Mucosa of descending colon (tissue), 3 donors: ENCODE measurements around the gene FBXL12. TPM values are rescaled to one million over a fixed set of nuclear protein-coding genes. Genes with fewer than 3 reads are reported as not detected.

Experiments
- ATAC-seq: fragments of 200-7000 bp; cut with Tn5 transposase; one replicate; pipeline ENCODE4 v1.9.1; 2020; ENCODE audit warnings: mild to moderate bottlenecking, moderate library complexity
- DNase-seq, 3 donors: peaks; one replicate each; pipeline ENCODE4 v3.0.0-alpha.2; 2020
- H3K36me3 ChIP-seq: fragments of 200-600 bp; one replicate; pipeline ENCODE4 v1.8.0; 2021; ENCODE audit warnings: low read depth, mild to moderate bottlenecking
- H3K4me1 ChIP-seq: fragments of 200-600 bp; one replicate; pipeline ENCODE4 v1.8.0; 2021; ENCODE audit warnings: low read depth, mild to moderate bottlenecking
- H3K4me3 ChIP-seq: fragments of 200-600 bp; one replicate; pipeline ENCODE4 v1.8.0; 2021; ENCODE audit warnings: mild to moderate bottlenecking
- H3K9me3 ChIP-seq: fragments of 200-600 bp; one replicate; pipeline ENCODE4 v1.8.0; 2021; ENCODE audit warnings: mild to moderate bottlenecking
- CTCF ChIP-seq: fragments of 200-600 bp; IDR thresholded peaks from one replicate; pipeline ENCODE4 v1.8.0; 2022; ENCODE audit warnings: antibody characterized with exemption, mild to moderate bottlenecking
- intact Hi-C, 2 donors: fragments of 100-400 bp; cut with DNase I in 1 of 2; cut with micrococcal nuclease in 1 of 2; formaldehyde crosslinking; loops; one replicate each; pipeline versions ENCODE4 v1.11.0 to v1.11.1; 2022; cut with DNase I, micrococcal nuclease
- total RNA-seq, 3 donors: library from RNA; stranded (reverse); fragmentation: NEBNext Ultra II Directional in 2 of 3; extraction: Animal tissue kit (Norgen Biotek cat#: 25700) in 2 of 3; gene quantifications; one replicate each; pipeline versions ENCODE4 v1.2.1 to v1.2.4, GENCODE V29; 2021 to 2023
- donor health status: DM: no; HTN: no; CAD: no; lungs with moderate emphysema.
- donor health status: DM: no; HTN: no; CAD: no.
- donor health status: DM: no; HTN: yes; CAD: no.

FBXL12 gene
- total RNA-seq, 3 donors from 2014 or later = 25.7 to 36.1 (median 31.3) TPM

GRCh38 chr19:9806803-9807202 lies 12.1 kb downstream of the FBXL12 start:
- Histone ChIP-seq H3K4me1 (peaks cover 2% of the 10 kb centered on the region), H3K36me3 (peaks cover 11% of the 10 kb centered on the region), H3K4me3 (no peak overlapping the region), H3K9me3 (no peaks in the 10 kb centered on the region)
- DNase-seq = no peak
- ATAC-seq = no peak
- TF ChIP-seq CTCF = no peak
- intact Hi-C loops = no loop called here

DNA sequence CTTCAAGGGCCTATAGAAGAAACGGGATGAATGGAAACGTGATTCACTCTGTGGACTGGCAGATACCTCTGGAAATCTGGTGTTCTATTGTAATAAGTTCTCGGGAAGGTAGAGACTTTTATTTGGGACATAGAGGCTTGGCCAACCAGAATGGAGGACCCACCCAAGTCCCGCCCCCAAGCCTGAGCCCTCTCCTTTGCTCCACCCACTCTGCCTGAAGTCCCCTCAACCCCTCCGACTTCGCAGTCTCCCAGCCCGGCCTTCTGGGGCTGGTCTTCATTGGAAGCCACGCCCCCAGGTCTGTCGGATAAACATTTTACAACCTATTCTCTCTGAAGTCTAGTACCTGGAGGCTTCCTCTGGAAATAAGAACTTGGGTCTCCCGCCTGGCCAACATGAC lies 16.9 kb downstream of the FBXL12 start:
- H3K36me3 ChIP-seq = no peaks in the 10 kb centered on the region
- ATAC-seq = no peak
- intact Hi-C loops = no loop called here
- H3K4me3 ChIP-seq = no peak overlapping the region
- no peak for DNase-seq
- H3K9me3 ChIP-seq = no peaks in the 10 kb centered on the region
- TF ChIP-seq CTCF = no peak
- no peaks in the 10 kb centered on the region for H3K4me1 ChIP-seq

DNA sequence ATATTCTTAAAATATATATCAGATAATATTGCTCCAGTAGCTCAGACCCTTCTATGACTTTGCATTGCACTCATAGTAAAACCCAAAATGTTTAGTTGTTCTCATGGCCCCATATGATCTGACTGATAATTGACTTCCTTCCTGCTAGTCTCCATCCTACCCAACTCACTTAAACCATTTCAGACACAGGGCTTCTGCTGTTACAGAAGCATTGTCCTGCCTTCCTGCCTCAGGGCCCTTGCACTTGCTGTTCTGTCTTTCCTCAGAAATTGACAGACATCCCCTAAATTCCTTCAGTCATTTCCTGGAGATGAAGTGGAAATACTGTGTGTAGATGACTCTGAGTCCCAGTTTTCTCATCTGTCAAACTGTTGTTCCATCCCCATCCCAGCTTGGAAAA lies 19.7 kb downstream of the FBXL12 start:
- intact Hi-C loops = loop anchor here (5.0 to 10.0 kb wide), 3 partner anchors 174 to 594 kb away; partner anchors contain the start of gene ZNF561 (in 2 of the 2)
- no peaks in the 10 kb centered on the region for H3K9me3 ChIP-seq
- no peak for ATAC-seq

DNA sequence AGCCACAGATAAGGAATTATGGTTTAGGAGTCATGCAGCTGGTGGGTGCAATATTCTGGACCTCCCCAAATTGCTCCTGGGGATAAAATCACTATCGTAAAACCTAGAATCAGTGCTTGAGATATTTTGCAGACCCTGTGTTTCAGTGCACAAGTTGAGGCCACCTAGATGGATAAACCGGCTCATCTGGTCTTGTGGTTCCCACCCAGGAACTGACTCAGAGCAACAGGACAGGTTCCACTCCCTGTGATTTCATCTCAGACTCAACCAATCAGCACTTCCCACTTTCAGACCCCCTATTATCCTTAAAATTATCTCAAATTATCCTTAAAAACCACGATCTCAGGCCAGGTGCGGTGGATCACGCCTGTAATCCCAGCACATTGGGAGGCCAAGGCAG lies 21.0 kb downstream of the FBXL12 start:
- TF ChIP-seq CTCF = no peak
- Histone ChIP-seq H3K4me1 (no peaks in the 10 kb centered on the region), H3K4me3 (no peak overlapping the region), H3K9me3 (no peaks in the 10 kb centered on the region), H3K36me3 (no peaks in the 10 kb centered on the region)
- intact Hi-C loops = loop anchor here (5.0 to 10.0 kb wide), 3 partner anchors 173 to 593 kb away; partner anchors contain the start of gene ZNF561 (in 2 of the 2)
- no peak for ATAC-seq
- DNase-seq = no peak

More for the DNA sequence above, 19.7 kb downstream of the FBXL12 start:
- no peak for TF ChIP-seq CTCF
- no peak for DNase-seq
- H3K36me3 ChIP-seq = no peaks in the 10 kb centered on the region
- no peak overlapping the region for H3K4me3 ChIP-seq
- H3K4me1 ChIP-seq = no peaks in the 10 kb centered on the region

- H3K9me3 ChIP-seq = no peaks in the 10 kb centered on the region
- peaks cover 2% of the 10 kb centered on the region for H3K4me1 ChIP-seq
- H3K36me3 ChIP-seq = no peaks in the 10 kb centered on the region
- ATAC-seq = peak; percentile 57
- TF ChIP-seq CTCF = peak; percentile 60
- intact Hi-C loops = loop anchor here (5.0 to 10.0 kb wide), 3 partner anchors 171 to 591 kb away; partner anchors contain the start of gene ZNF561 (in 2 of the 2)
- H3K4me3 ChIP-seq = no peak overlapping the region
- peak; percentile 74 to 95 (median 88) for DNase-seq
These were observed 22.6 kb downstream of the FBXL12 start for GRCh38 chr19:9796113-9796773.
